K562 (cell line): ENCODE measurements around the gene SETSIP. TPM values are rescaled to one million over a fixed set of nuclear protein-coding genes. Genes with fewer than 3 reads are reported as not detected.

Experiments used
- ARID4B ChIP-seq: sonication (generic); formaldehyde crosslinking; IDR thresholded peaks from 2 replicates; pipeline ENCODE4 v1.8.0; 2022; ENCODE audit warnings: mild to moderate bottlenecking, missing genetic modification reagents
- HDAC2 ChIP-seq: fragments of 450-650 bp; IDR thresholded peaks from 2 replicates; pipeline ENCODE4 v1.6.1; 2016; ENCODE audit warnings: mild to moderate bottlenecking
- MAZ ChIP-seq, 2 experiments: fragments of 450-650 bp in 1 of 2; sonication (generic) in 1 of 2; formaldehyde crosslinking; IDR thresholded peaks in 1 of 2; conservative IDR thresholded peaks in 1 of 2; 2 replicates each; pipeline versions ENCODE4 v1.4.0 to v1.5.0; 2020; ENCODE audit warnings: mild to moderate bottlenecking in 1 of 2, missing genetic modification reagents in 1 of 2
- SAFB2 ChIP-seq: fragments of 200-400 bp; formaldehyde crosslinking; IDR thresholded peaks from 2 replicates; pipeline ENCODE4 v1.6.1; 2018; ENCODE audit warnings: borderline replicate concordance, low read length, low read depth, moderate library complexity; ENCODE audit not compliant: severe bottlenecking
- SMARCB1 ChIP-seq: IDR thresholded peaks from 2 replicates; pipeline ENCODE4 v1.6.1; 2011; ENCODE audit warnings: improper control_type of control experiment, low read depth; ENCODE audit not compliant: insufficient read length
- SREBF2 ChIP-seq: sonication (generic); formaldehyde crosslinking; IDR thresholded peaks from 2 replicates; pipeline ENCODE4 v1.4.0; 2020; ENCODE audit warnings: mild to moderate bottlenecking, missing genetic modification reagents
- THAP12 ChIP-seq: fragments of 250-450 bp; sonication (Bioruptor Pico); IDR thresholded peaks from 2 replicates; pipeline ENCODE4 v1.9.0; 2021; ENCODE audit warnings: mild to moderate bottlenecking, inconsistent platforms
- THRAP3 ChIP-seq: fragments of 450-650 bp; IDR thresholded peaks from 2 replicates; pipeline ENCODE4 v1.6.1; 2016; ENCODE audit warnings: mild to moderate bottlenecking, inconsistent platforms, borderline replicate concordance
- TRIM24 ChIP-seq, 2 experiments: fragments of 450-650 bp; IDR thresholded peaks; 2 replicates each; pipeline ENCODE4 v1.6.1; 2016
- YY1 ChIP-seq, 3 experiments: IDR thresholded peaks; 2 replicates each; pipeline ENCODE4 v1.6.1; 2011; ENCODE audit warnings: low read length in 2 of 3, mild to moderate bottlenecking in 2 of 3, moderate library complexity in 2 of 3, borderline replicate concordance in 1 of 3, control low read depth in 1 of 3, low read depth in 1 of 3; ENCODE audit not compliant: insufficient read depth in 3 of 3, insufficient replicate concordance in 2 of 3, control insufficient read depth in 1 of 3, insufficient read length in 1 of 3; ENCODE audit errors: extremely low read depth in 1 of 3
- ZBTB7A ChIP-seq: IDR thresholded peaks from 2 replicates; pipeline ENCODE4 v1.6.1; 2011; ENCODE audit warnings: low read depth, mild to moderate bottlenecking, low read length, moderate library complexity, borderline replicate concordance; ENCODE audit not compliant: control insufficient read depth
- ZHX1 ChIP-seq: fragments of 150-350 bp; conservative IDR thresholded peaks from 2 replicates; pipeline ENCODE4 v1.6.1; 2014; ENCODE audit warnings: low read length
- ZNF133 ChIP-seq: fragments of 250-450 bp; sonication (Bioruptor Pico); IDR thresholded peaks from 2 replicates; pipeline ENCODE4 v1.4.0; 2020; ENCODE audit warnings: mild to moderate bottlenecking
- ZNF696 ChIP-seq: fragments of 250-450 bp; sonication (Bioruptor Pico); conservative IDR thresholded peaks from 2 replicates; pipeline ENCODE4 v1.4.0; 2020; ENCODE audit warnings: mild to moderate bottlenecking, moderate library complexity
- ZZZ3 ChIP-seq: fragments of 450-650 bp; IDR thresholded peaks from 2 replicates; pipeline ENCODE4 v1.6.1; 2016; ENCODE audit warnings: antibody characterized with exemption, mild to moderate bottlenecking, moderate library complexity
- polyA plus RNA-seq, 8 experiments: library from polyadenylated mRNA; depleted of rRNA in 4 of 8; stranded (reverse) in 5 of 8; unstranded in 3 of 8; fragments of >200 nt; fragmentation: Nextera tagmentation in 2 of 8; fragmentation: Illumina TruSeq in 1 of 8; extraction: Ambion mirVana in 2 of 8; extraction: Trizol in 1 of 8; gene quantifications; 2 replicates each; pipeline versions ENCODE4 v1.2.1 to v1.2.3, GENCODE V29; 2011 to 2014; ENCODE audit warnings: inconsistent platforms in 1 of 8, missing spikeins in 1 of 8
- total RNA-seq, 7 experiments: library from RNA; depleted of rRNA in 6 of 7; stranded (reverse); fragments of >200 nt in 6 of 7; fragmentation: Illumina TruSeq in 2 of 7; extraction: Trizol in 2 of 7; gene quantifications; 2 replicates each; pipeline versions ENCODE4 v1.2.1 to v1.2.3, GENCODE V29; 2011 to 2021; ENCODE audit warnings: low replicate concordance in 1 of 7

Gene SETSIP
- total and polyA plus RNA-seq, 9 of the 15 experiments (the other 6 are each of a cell fraction or from before 2014, with no cell fraction given): 0.22 to 0.43 TPM; not detected in 7

GRCh38 chr1:92080128-92080985 lies 5.1 kb upstream of the SETSIP start, which contains the start of gene BTBD8 (continued):
- TF ChIP-seq ARID4B (peak; percentile 47; the same call in 1 of the 2 replicates), ZBTB7A (peak; percentile 42; the same call in 1 of the 2 replicates), ZHX1 (0 out of 2 replicates have a peak, but pooled peaks have one; percentile 64), THAP12 (CRISPR knock-in tag) (peak; percentile 60; the same call in 1 of the 2 replicates), SMARCB1 (no peak), THRAP3 (no peak), SREBF2 (CRISPR knock-in tag) (no peak), ZZZ3 (no peak), YY1 (IDR thresholded peaks at IDR 0.05; ENCODE audit: borderline replicate concordance in 1 of 3, control insufficient read depth in 1 of 3, extremely low read depth in 1 of 3, insufficient read depth in 3 of 3, insufficient read length in 1 of 3, insufficient replicate concordance in 2 of 3, low read depth in 1 of 3, low read length in 2 of 3) (peak in 1 of 3 experiments; percentile 9), ZNF696 (CRISPR knock-in tag) (no peak), SAFB2 (no peak), MAZ (CRISPR knock-in tag; conservative IDR thresholded peaks at IDR 0.05 in 1 of 2, IDR thresholded peaks at IDR 0.05 in 1 of 2) (peak; percentile 59 to 65; a peak in 3 of 4 replicates), TRIM24 (IDR thresholded peaks at IDR 0.05) (no peak), HDAC2 (0 out of 2 replicates have a peak, but pooled peaks have one; percentile 27), ZNF133 (CRISPR knock-in tag) (no peak)
